Spleen (tissue), 11 donors: ENCODE data around the gene IFNA7. TPM values are rescaled to one million over a fixed set of nuclear protein-coding genes. Genes with fewer than 3 reads are reported as not detected.

Source experiments
- polyA plus RNA-seq, 3 donors: library from polyadenylated mRNA; stranded (reverse); fragments of 200-250 nt; gene quantifications; one replicate each; pipeline ENCODE4 v1.2.1, GENCODE V29; 2013
- small RNA-seq, 4 donors: library from RNA; depleted of rRNA; stranded (forward); fragments of <200 nt; gene quantifications; one replicate each; pipeline ENCODE3, GENCODE V24; 2016
- total RNA-seq, 7 donors: library from RNA; depleted of rRNA in 3 of 7; stranded (reverse); fragments of >200 nt in 3 of 7; fragmentation: NEBNext Ultra II Directional in 4 of 7; extraction: Animal tissue kit (Norgen Biotek cat#: 25700) in 4 of 7; gene quantifications; one replicate each; pipeline versions ENCODE4 v1.1.0 to v1.2.1, GENCODE V29; 2016 to 2021
- donor health status: healthy with polysubstance abuse.
- donor health status: DM: no; HTN: no; CAD: no; lungs with moderate emphysema.
- donor health status: DM: no; HTN: no; CAD: no.
- donor health status: Bipolar disorder and iron deficiency.
- donor health status: healthy.
- donor health status: DM: no; HTN: no; CAD: no.
- donor health status: DM: yes; HTN: yes; CAD: no.

IFNA7 gene
- total and polyA plus RNA-seq, 10 donors: not detected

Small RNA genes lying within 50 kb of the gene (small RNA-seq; reads per million reads assigned to genes)
- 0 reads per million in 4 donors for gene RF00019

Other genes with a start within 250 kb of the IFNA7 start
- 10 to 100 TPM in 2 of 7 donors, 1 to 10 TPM in 5; 5.9 to 18.0 (median 7.9) TPM for gene HACD4, start 170.6 kb downstream of the IFNA7 start, total RNA-seq
- gene HACD4, start 170.6 kb downstream of the IFNA7 start, polyA plus RNA-seq: 1 to 10 TPM; 1.6 to 3.0 (median 2.4) TPM
- not detected for gene IFNB1, start 124.3 kb downstream of the IFNA7 start, total RNA-seq
- not detected for gene IFNB1, start 124.3 kb downstream of the IFNA7 start, polyA plus RNA-seq
- not detected for gene IFNW1, start 60.4 kb downstream of the IFNA7 start, total RNA-seq
- gene IFNW1, start 60.4 kb downstream of the IFNA7 start, polyA plus RNA-seq: not detected
- gene IFNA21, start 35.5 kb downstream of the IFNA7 start, total RNA-seq: not detected
- not detected for gene IFNA21, start 35.5 kb downstream of the IFNA7 start, polyA plus RNA-seq
- not detected for gene IFNA4, start 14.6 kb downstream of the IFNA7 start, total RNA-seq
- gene IFNA4, start 14.6 kb downstream of the IFNA7 start, polyA plus RNA-seq: not detected
- not detected for gene IFNA10, start 4.9 kb upstream of the IFNA7 start, total RNA-seq
- gene IFNA10, start 4.9 kb upstream of the IFNA7 start, polyA plus RNA-seq: not detected
- not detected for gene IFNA16, start 15.1 kb upstream of the IFNA7 start, total RNA-seq
- gene IFNA16, start 15.1 kb upstream of the IFNA7 start, polyA plus RNA-seq: not detected
- gene IFNA17, start 26.0 kb upstream of the IFNA7 start, total RNA-seq: not detected
- gene IFNA17, start 26.0 kb upstream of the IFNA7 start, polyA plus RNA-seq: not detected
- not detected for gene IFNA14, start 37.8 kb upstream of the IFNA7 start, total RNA-seq
- not detected for gene IFNA14, start 37.8 kb upstream of the IFNA7 start, polyA plus RNA-seq
- gene IFNA5, start 103.1 kb upstream of the IFNA7 start, total RNA-seq: 1 to 10 TPM in 1 of 7 donors, not detected in 6; 1.2 TPM
- not detected for gene IFNA5, start 103.1 kb upstream of the IFNA7 start, polyA plus RNA-seq
- 10 to 100 TPM; 21.5 to 32.7 (median 27.8) TPM for gene KLHL9, start 133.2 kb upstream of the IFNA7 start, total RNA-seq
- 10 to 100 TPM in 1 of 3 donors, 1 to 10 TPM in 2; 7.7 to 11.4 (median 8.3) TPM for gene KLHL9, start 133.2 kb upstream of the IFNA7 start, polyA plus RNA-seq
- gene IFNA6, start 148.7 kb upstream of the IFNA7 start, total RNA-seq: under 1 TPM in 1 of 7 donors, not detected in 6; 0.23 TPM
- not detected for gene IFNA6, start 148.7 kb upstream of the IFNA7 start, polyA plus RNA-seq
- 1 to 10 TPM in 1 of 7 donors, under 1 TPM in 3, not detected in 3; 0.25 to 1.7 (median 0.90) TPM for gene IFNA13, start 165.9 kb upstream of the IFNA7 start, total RNA-seq
- under 1 TPM in 1 of 3 donors, not detected in 2; 0.17 TPM for gene IFNA13, start 165.9 kb upstream of the IFNA7 start, polyA plus RNA-seq
- gene IFNA2, start 183.2 kb upstream of the IFNA7 start, total RNA-seq: under 1 TPM in 2 of 7 donors, not detected in 5; 0.86 to 0.88 TPM
- gene IFNA2, start 183.2 kb upstream of the IFNA7 start, polyA plus RNA-seq: not detected
- gene IFNA8, start 206.9 kb upstream of the IFNA7 start, total RNA-seq: not detected
- gene IFNA8, start 206.9 kb upstream of the IFNA7 start, polyA plus RNA-seq: not detected
- gene IFNA1, start 238.2 kb upstream of the IFNA7 start, total RNA-seq: not detected
- not detected for gene IFNA1, start 238.2 kb upstream of the IFNA7 start, polyA plus RNA-seq